Measurements from ENCODE around the gene PHACTR3. TPM values are rescaled to one million over a fixed set of nuclear protein-coding genes. Genes with fewer than 3 reads are reported as not detected.

PHACTR3 gene
- total RNA-seq, 1 experiment from 2014 or later, result not detected

- TF ChIP-seq, protein P1, sequence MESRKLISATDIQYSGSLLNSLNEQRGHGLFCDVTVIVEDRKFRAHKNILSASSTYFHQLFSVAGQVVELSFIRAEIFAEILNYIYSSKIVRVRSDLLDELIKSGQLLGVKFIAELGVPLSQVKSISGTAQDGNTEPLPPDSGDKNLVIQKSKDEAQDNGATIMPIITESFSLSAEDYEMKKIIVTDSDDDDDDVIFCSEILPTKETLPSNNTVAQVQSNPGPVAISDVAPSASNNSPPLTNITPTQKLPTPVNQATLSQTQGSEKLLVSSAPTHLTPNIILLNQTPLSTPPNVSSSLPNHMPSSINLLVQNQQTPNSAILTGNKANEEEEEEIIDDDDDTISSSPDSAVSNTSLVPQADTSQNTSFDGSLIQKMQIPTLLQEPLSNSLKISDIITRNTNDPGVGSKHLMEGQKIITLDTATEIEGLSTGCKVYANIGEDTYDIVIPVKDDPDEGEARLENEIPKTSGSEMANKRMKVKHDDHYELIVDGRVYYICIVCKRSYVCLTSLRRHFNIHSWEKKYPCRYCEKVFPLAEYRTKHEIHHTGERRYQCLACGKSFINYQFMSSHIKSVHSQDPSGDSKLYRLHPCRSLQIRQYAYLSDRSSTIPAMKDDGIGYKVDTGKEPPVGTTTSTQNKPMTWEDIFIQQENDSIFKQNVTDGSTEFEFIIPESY (IDR thresholded peaks at IDR 0.05; ENCODE audit: extremely low read depth, insufficient replicate concordance, low read length), result no peak
- TF ChIP-seq POLR2AphosphoS5 (IDR thresholded peaks at IDR 0.05; ENCODE audit: low read depth, low read length), result no peak
- no peak for TF ChIP-seq ZNF274 (IDR thresholded peaks at IDR 0.05; ENCODE audit: low read depth, low read length)
- no peak for TF ChIP-seq CEBPB (IDR thresholded peaks at IDR 0.05; ENCODE audit: low read depth)
- no peak for TF ChIP-seq FOSL1 (IDR thresholded peaks at IDR 0.05; ENCODE audit: low read depth)
- no peak for TF ChIP-seq ELF1 (IDR thresholded peaks at IDR 0.05; ENCODE audit: borderline replicate concordance, low read depth)
Measured at GRCh38 chr20:59574308-59574707, 30.0 kb upstream of the PHACTR3 start (continued).

GRCh38 chr20:59575216-59575615 is 29.1 kb upstream of the PHACTR3 start:
- Histone ChIP-seq H3K36me3 (ENCODE audit: control insufficient read depth in 1 of 2, insufficient read depth in 2 of 2, low read length in 2 of 2) (no peaks in the 10 kb centered on the region), H2AFZ (ENCODE audit: low read depth, low read length, poor library complexity, severe bottlenecking) (no peak overlapping the region), H3K9me3 (ENCODE audit: control insufficient read depth in 1 of 2, insufficient read depth in 1 of 2, low read depth in 1 of 2, low read length in 2 of 2) (no peaks in the 10 kb centered on the region), H3K9ac (ENCODE audit: low read length) (no peak overlapping the region), H3K4me2 (ENCODE audit: low read length) (no peak overlapping the region), H3K27ac (ENCODE audit: low read depth, low read length) (no peak overlapping the region), H3K79me2 (ENCODE audit: insufficient read depth, low read length) (no peaks in the 10 kb centered on the region), H4K20me1 (ENCODE audit: insufficient read depth) (no peaks in the 10 kb centered on the region), H3K4me1 (ENCODE audit: control insufficient read depth in 1 of 2, insufficient read depth in 2 of 2, low read length in 2 of 2) (0 out of 4 replicates have a peak, but pooled peaks cover 0 to 2% of the 10 kb centered on the region in 2 experiments), H3K4me3 (replicated peaks in 1 of 2; ENCODE audit: low read depth in 1 of 2, low read length in 2 of 2) (no peak overlapping the region), H3K27me3 (ENCODE audit: insufficient read depth, low read length) (peaks cover 5% of the 10 kb centered on the region; the same call in 1 of the 2 replicates), H3K9me2 (ENCODE audit: insufficient read depth) (no peaks in the 10 kb centered on the region)
- BruUV-seq (replicated peaks), result no TSS peak
- ChIA-PET CTCF (no interaction called here), RAD21 (ENCODE audit: low non-redundant PET in 1 of 2, low total read pairs in 2 of 2, uncharacterized antibody in 2 of 2, unreplicated experiment in 2 of 2) (no interaction called here), POLR2A (no interaction called here)
- intact Hi-C loops (cut with micrococcal nuclease), result no loop called here
- no peak for DNase-seq (ENCODE audit: low read depth, low spot score)
- ATAC-seq, result no peak
- no peak for TF ChIP-seq RAD21 (IDR thresholded peaks at IDR 0.05; ENCODE audit: low read depth)
- no peak for TF ChIP-seq POLR2A (IDR thresholded peaks at IDR 0.05; ENCODE audit: borderline replicate concordance, extremely low read depth, insufficient read depth, insufficient read length)
- no peak for TF ChIP-seq JUND (IDR thresholded peaks at IDR 0.05)
- TF ChIP-seq CBX3 (IDR thresholded peaks at IDR 0.05; ENCODE audit: low read depth), result no peak
- TF ChIP-seq REST (IDR thresholded peaks at IDR 0.05; ENCODE audit: low read depth), result no peak
- no peak for TF ChIP-seq EZH2phosphoT487 (IDR thresholded peaks at IDR 0.05; ENCODE audit: borderline replicate concordance)
- no peak for TF ChIP-seq CEBPB (IDR thresholded peaks at IDR 0.05; ENCODE audit: low read depth)
- no peak for TF ChIP-seq MAX (IDR thresholded peaks at IDR 0.05)
- TF ChIP-seq TCF7L2 (IDR thresholded peaks at IDR 0.05; ENCODE audit: borderline replicate concordance, extremely low read depth, insufficient read depth, insufficient read length), result no peak
- TF ChIP-seq SIN3A (IDR thresholded peaks at IDR 0.05; ENCODE audit: low read depth), result no peak
- no peak for TF ChIP-seq SRF (IDR thresholded peaks at IDR 0.05; ENCODE audit: low read depth)

Measured in HCT116 (cell line).